Fibroblast of lung (primary cell): ENCODE data around the gene CPT1C.

Experiments
- EZH2 ChIP-seq: IDR thresholded peaks from 2 replicates; pipeline ENCODE4 v1.5.1; 2012; ENCODE audit warnings: low read length, control low read depth, mild to moderate bottlenecking; ENCODE audit errors: missing control alignments
- TF ChIP-seq, protein P1 (sequence below), 2 donors: IDR thresholded peaks in 1 of 2; conservative IDR thresholded peaks in 1 of 2; 1 replicate in 1 of 2; 2 replicates in 1 of 2; pipeline ENCODE4 v1.5.1; 2011 to 2012; ENCODE audit warnings: low read length in 2 of 2, control low read depth in 1 of 2, inconsistent platforms in 1 of 2, low read depth in 1 of 2, mild to moderate bottlenecking in 1 of 2

DNA sequence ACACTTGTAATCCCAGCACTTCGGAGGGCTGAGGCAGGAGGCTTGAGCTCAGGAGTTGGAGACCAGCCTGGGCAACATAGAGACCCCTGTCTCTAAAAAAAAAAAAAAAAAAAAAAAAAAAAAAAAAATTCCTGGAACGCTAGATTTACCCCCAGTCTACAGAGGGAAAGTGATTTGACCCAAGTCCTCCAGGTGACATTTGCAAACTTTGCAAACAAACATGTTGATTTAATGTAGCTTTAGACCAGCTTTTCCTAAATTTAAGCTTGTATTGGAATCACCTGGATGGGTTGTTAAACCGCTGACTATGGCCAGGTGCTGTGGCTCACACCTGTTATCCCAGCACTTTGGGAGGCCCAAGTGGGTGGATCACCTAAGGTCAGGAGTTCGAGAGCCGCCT, 8.4 kb downstream of the CPT1C start:
- TF ChIP-seq, protein P1, sequence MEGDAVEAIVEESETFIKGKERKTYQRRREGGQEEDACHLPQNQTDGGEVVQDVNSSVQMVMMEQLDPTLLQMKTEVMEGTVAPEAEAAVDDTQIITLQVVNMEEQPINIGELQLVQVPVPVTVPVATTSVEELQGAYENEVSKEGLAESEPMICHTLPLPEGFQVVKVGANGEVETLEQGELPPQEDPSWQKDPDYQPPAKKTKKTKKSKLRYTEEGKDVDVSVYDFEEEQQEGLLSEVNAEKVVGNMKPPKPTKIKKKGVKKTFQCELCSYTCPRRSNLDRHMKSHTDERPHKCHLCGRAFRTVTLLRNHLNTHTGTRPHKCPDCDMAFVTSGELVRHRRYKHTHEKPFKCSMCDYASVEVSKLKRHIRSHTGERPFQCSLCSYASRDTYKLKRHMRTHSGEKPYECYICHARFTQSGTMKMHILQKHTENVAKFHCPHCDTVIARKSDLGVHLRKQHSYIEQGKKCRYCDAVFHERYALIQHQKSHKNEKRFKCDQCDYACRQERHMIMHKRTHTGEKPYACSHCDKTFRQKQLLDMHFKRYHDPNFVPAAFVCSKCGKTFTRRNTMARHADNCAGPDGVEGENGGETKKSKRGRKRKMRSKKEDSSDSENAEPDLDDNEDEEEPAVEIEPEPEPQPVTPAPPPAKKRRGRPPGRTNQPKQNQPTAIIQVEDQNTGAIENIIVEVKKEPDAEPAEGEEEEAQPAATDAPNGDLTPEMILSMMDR (conservative IDR thresholded peaks at IDR 0.05 in 1 of 2, IDR thresholded peaks at IDR 0.05 in 1 of 2; ENCODE audit: low read depth in 1 of 2, low read length in 2 of 2), result no peak
- no peak for TF ChIP-seq EZH2
